ENCODE measurements around the gene FXYD7. TPM values are rescaled to one million over a fixed set of nuclear protein-coding genes. Genes with fewer than 3 reads are reported as not detected.

Gene FXYD7
- total RNA-seq, 1 experiment from 2014 or later: 1.3 TPM

DNA sequence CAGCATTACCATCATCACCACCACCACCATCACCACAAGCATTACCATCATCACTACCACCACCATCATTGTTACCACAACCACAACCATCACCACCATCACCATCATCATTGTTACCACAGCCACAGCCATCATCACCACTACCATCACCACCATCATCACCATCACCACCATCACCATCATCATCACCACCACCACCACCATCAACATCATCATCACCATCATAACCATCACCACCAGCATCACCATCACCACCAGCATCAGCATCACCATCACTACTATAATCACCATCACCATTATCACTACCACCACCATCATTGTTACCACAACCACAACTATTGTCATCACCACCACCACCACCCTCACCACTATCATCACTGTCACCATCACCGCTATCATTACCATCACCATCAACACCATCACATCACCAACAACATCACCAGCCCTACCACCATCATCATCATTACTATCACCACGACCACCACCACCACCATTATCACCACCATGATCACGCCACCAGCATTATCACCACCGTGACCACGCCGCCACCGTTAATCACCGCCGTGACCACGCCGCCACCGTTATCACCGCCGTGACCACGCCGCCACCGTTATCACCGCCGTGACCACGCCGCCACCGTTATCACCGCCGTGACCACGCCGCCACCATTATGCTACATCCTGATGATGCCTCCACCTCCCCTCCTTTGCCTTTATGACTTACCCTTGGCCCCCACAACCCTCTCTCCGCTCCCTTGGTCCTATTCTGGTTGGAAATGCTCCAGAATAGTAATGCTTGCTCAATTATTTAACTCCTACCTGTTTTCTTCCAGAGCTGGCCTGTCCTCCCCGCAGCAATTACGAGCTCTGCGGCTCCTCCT, 37.4 kb upstream of the FXYD7 start:
- Histone ChIP-seq H3K36me3 (replicated peaks; ENCODE audit: control insufficient read depth, insufficient read depth, low read length) (no peaks in the 10 kb centered on the region), H3K4me3 (ENCODE audit: insufficient read depth, low read depth, low read length) (no peak overlapping the region)
- peak; percentile 57 for DNase-seq

GRCh38 chr19:35106291-35106583, 36.8 kb upstream of the FXYD7 start:
- Histone ChIP-seq H3K36me3 (replicated peaks; ENCODE audit: control insufficient read depth, insufficient read depth, low read length) (no peaks in the 10 kb centered on the region), H3K4me3 (ENCODE audit: insufficient read depth, low read depth, low read length) (no peak overlapping the region), H3K27me3 (ENCODE audit: control insufficient read depth, insufficient read depth, low read length) (no peaks in the 10 kb centered on the region)
- no peak for DNase-seq

More for the DNA sequence above, 37.4 kb upstream of the FXYD7 start:
- no peaks in the 10 kb centered on the region for H3K27me3 ChIP-seq (ENCODE audit: control insufficient read depth, insufficient read depth, low read length)

DNA sequence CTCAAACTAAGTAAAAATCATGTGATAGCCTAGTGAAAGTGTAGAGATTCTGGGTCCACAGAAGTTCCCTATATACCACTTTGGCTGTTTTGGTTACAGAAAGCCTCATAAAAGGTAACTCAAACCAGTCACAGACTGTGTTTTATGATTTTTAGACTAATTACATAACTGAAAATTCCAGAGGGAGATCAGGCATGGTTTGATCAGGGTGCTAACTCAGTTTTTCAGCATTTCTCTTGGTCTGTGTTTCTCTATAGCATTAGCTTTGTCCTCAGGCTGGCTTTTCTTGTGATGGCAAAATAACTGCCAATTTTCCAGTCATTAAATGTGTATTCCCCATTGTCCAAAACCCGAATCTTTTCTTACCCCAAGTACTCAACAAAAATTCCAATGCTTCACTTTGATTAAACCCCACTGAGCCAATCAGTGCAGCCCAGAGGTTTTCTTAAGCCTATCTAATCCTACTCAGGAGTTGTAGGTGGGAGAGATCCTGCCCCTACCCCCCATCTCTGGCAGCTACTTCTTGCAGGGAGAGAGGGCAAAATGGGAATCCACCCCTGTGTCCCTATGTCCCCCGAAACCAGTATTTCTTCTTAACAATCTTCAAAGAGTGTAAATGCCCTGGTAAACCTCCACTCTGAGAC, 36.0 kb upstream of the FXYD7 start:
- no peak overlapping the region for H3K4me3 ChIP-seq (ENCODE audit: insufficient read depth, low read depth, low read length)
- no peaks in the 10 kb centered on the region for H3K36me3 ChIP-seq (replicated peaks; ENCODE audit: control insufficient read depth, insufficient read depth, low read length)
- no peaks in the 10 kb centered on the region for H3K27me3 ChIP-seq (ENCODE audit: control insufficient read depth, insufficient read depth, low read length)
- no peak for DNase-seq

DNA sequence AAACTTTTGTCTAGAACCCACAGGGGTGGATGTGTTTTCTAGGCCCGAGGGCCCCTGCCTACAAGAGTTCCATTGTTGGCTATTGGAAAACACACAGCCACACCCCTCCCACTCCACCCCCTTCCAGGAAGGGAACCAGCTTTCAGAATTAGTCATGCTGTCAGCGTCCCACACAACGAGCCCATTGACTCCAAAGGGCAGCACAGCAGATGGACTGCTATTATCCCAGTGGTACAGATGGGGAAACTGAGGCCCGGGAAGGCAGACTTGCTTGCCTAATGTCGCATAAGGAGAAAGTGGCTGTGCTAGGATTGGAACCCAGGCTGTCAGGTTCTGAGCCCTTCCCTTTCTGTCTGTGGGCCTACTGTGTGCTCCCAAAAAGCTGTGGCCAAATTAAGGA, 35.5 kb upstream of the FXYD7 start:
- Histone ChIP-seq H3K27me3 (ENCODE audit: control insufficient read depth, insufficient read depth, low read length) (no peaks in the 10 kb centered on the region), H3K36me3 (replicated peaks; ENCODE audit: control insufficient read depth, insufficient read depth, low read length) (no peaks in the 10 kb centered on the region), H3K4me3 (ENCODE audit: insufficient read depth, low read depth, low read length) (no peak overlapping the region)
- DNase-seq: no peak

DNA sequence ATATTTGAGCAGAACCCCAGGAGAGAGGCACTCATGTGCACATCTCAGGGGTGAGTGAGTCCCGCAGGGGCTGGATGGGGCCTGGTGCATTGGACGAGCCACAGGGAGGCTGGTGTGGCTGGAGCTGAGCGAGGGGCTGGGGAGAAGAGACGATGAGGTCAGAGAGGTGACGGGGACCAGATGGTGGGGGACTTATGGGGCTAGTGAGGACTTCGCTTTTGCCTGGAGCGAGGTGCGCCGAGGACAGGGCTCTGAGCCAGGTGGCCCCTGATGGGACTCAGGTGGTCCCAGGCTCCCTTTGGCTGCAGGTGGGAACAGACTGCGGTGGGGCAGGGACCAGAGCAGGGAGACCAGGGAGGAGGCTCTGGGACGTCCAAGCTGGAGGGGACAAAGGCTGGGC, 34.3 kb upstream of the FXYD7 start:
- no peaks in the 10 kb centered on the region for H3K27me3 ChIP-seq (ENCODE audit: control insufficient read depth, insufficient read depth, low read length)
- DNase-seq: no peak
- no peak overlapping the region for H3K4me3 ChIP-seq (ENCODE audit: insufficient read depth, low read depth, low read length)
- no peaks in the 10 kb centered on the region for H3K36me3 ChIP-seq (replicated peaks; ENCODE audit: control insufficient read depth, insufficient read depth, low read length)

DNA sequence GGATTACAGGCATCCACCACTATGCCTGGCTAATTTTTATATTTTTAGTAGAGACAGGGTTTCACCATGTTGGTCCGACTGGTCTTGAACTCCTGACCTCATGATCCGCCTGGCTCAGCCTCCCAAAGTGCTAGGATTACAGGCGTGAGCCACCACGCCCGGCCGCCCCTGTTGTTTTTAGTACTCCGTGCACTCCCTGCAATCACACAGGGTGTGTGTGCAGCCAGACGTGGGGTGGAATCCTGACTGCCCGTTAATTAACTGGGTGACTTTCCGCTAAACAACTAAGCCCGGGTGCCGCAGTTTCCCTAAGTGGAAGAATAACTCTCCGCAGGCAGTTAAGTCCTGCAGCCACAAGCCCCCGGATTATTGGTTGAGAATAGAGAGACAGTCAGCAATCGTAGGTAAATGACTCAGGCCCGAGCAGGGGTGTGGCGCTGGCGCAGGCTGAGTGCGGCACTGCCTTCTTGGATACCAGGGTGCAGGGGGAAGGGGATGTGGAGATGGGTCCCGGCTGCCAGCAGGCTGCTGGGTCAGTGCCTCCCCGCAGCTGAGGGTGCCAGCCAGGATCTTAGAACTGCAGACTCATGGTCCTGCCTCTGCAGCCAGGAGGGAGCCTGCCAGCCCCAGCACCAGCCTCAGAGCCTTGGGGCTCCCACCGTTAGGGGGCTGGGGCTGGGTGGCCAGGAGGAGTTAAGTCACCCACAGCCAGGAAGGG, 33.5 kb upstream of the FXYD7 start:
- Histone ChIP-seq H3K36me3 (replicated peaks; ENCODE audit: control insufficient read depth, insufficient read depth, low read length) (no peaks in the 10 kb centered on the region), H3K27me3 (ENCODE audit: control insufficient read depth, insufficient read depth, low read length) (no peaks in the 10 kb centered on the region), H3K4me3 (ENCODE audit: insufficient read depth, low read depth, low read length) (no peak overlapping the region)
- DNase-seq: peak; percentile 70

- DNase-seq: peak; percentile 66
- Histone ChIP-seq H3K36me3 (replicated peaks; ENCODE audit: control insufficient read depth, insufficient read depth, low read length) (no peaks in the 10 kb centered on the region), H3K27me3 (ENCODE audit: control insufficient read depth, insufficient read depth, low read length) (no peaks in the 10 kb centered on the region), H3K4me3 (ENCODE audit: insufficient read depth, low read depth, low read length) (no peak overlapping the region)
These were observed 32.1 kb upstream of the FXYD7 start for GRCh38 chr19:35110974-35111373.

DNA sequence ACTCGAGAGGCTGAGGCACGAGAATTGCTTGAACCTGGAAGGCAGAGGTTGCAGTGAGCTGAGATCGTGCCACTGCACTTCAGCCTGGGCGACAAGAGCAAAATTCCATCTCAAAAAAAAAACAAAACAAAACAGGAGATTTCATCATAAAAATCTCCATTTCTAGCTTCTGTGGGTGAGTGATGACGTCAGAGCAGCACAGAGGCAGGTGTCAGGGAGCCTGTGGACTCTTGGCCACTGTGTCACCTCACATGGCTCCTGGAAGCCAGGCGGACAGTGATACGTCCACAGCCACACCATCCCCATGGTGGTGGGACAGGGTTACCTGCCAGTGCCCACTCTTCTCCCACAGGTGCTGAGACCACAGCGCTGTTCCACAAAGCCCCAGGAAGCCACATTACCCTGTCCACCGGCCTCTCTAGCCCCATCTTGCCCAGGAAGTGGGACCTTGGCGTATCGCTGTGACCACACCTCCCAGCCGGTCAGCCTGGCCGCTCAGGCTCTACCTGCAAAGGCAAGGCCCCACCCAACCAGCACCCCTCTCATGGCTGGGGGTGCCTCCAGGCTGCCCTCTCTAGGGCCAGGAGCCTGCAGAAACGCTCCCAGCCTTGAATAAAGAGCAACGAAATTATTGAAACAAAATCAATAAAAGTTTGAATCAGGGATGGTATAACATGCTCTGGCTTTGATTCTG, 29.9 kb upstream of the FXYD7 start:
- Histone ChIP-seq H3K27me3 (ENCODE audit: control insufficient read depth, insufficient read depth, low read length) (no peaks in the 10 kb centered on the region), H3K4me3 (ENCODE audit: insufficient read depth, low read depth, low read length) (no peak overlapping the region), H3K36me3 (replicated peaks; ENCODE audit: control insufficient read depth, insufficient read depth, low read length) (no peaks in the 10 kb centered on the region)
- DNase-seq: peak; percentile 48

DNA sequence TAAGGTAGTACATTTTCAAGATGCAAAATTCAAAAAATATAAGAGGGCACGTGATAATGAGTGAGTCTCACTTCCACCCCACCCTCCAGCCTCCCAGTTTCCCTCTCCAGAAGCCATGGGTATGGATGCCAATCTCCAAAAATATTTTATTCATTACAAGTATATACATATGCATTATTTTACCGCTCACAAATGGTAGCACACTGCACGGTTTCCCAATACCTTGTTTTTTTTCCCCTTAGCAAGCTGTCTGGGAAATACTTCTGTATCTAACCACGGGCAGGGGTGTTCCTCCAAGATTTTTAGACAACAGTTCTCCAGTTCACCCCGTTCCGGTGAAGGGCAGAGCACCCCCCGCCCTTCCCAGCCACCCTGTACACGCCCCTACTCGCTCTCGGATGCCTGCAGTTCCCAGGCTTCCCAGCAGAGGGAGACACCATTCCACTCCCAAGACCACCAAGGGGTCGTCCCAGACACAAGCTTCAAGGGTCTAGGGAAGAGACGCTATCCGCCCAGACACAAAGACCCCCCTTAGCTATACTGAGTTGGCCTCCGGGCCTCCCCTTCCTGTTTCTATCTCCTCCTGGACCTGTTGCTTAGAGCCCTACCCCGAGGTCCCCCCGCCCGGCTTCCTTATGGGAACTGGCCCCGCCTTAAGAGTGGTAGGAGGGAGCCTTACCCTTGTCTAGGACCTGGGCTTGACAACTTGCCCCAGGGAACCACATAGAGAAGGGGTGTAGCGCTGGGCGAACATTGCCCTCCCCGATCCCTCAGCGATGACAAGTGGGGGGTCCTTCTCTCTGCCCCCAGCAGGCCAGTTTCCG, 28.5 kb upstream of the FXYD7 start:
- Histone ChIP-seq H3K27me3 (ENCODE audit: control insufficient read depth, insufficient read depth, low read length) (no peaks in the 10 kb centered on the region), H3K36me3 (replicated peaks; ENCODE audit: control insufficient read depth, insufficient read depth, low read length) (no peaks in the 10 kb centered on the region), H3K4me3 (ENCODE audit: insufficient read depth, low read depth, low read length) (peak overlapping the region; percentile 47)
- peak; percentile 97 for DNase-seq

DNA sequence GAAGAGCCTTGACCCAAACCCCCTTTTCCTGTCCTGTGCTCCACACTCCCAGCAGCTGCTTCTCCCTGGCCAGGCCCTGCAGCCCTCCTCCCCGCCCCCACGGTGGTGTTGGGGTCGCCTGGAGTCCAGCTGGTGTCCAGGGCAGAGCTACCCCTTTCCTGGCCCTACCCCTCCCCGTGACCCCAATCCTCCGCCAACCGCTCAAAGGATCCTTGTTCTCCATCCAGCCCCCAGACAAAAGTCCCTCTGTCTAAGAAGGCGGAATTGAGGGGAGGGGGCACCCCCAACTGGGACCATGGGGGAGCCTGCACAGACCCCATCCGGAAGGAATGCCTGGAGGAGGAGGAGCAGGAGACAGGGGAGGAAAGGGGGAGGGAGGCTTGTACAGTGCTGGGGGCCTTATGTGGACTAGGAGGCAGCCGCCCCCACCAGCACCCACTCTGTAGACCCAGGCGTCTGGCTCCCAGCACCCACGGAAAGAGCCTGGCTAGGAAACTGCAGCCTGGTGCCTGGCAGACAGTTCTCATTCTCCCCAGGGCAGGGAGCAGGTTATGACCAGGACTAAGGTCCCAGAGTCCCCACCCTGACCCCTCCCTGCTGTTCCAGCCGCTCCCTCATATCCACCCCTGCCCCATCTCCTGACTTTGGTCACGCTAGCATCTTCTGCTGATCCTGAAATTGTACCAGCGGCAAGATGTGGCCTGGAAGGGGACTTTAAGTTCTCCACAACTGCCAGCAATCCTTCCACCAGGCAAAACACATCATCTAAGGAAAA, 27.7 kb upstream of the FXYD7 start, which contains the start of gene FXYD3:
Gene FXYD3 (plus strand): TSS at position 647 of the 775 bp plus-strand sequence. CDS start 3,554 bp downstream, outside the sequence.
- no peaks in the 10 kb centered on the region for H3K36me3 ChIP-seq (replicated peaks; ENCODE audit: control insufficient read depth, insufficient read depth, low read length)
- no peaks in the 10 kb centered on the region for H3K27me3 ChIP-seq (ENCODE audit: control insufficient read depth, insufficient read depth, low read length)
- H3K4me3 ChIP-seq (ENCODE audit: insufficient read depth, low read depth, low read length): peak within 1 kb of the TSS; percentile 47
- DNase-seq: no peak

GRCh38 chr19:35116072-35116801, 26.8 kb upstream of the FXYD7 start:
- DNase-seq: peak; percentile 50
- H3K36me3 ChIP-seq (replicated peaks; ENCODE audit: control insufficient read depth, insufficient read depth, low read length): no peaks in the 10 kb centered on the region
- no peak overlapping the region for H3K4me3 ChIP-seq (ENCODE audit: insufficient read depth, low read depth, low read length)
- H3K27me3 ChIP-seq (ENCODE audit: control insufficient read depth, insufficient read depth, low read length): no peaks in the 10 kb centered on the region

DNA sequence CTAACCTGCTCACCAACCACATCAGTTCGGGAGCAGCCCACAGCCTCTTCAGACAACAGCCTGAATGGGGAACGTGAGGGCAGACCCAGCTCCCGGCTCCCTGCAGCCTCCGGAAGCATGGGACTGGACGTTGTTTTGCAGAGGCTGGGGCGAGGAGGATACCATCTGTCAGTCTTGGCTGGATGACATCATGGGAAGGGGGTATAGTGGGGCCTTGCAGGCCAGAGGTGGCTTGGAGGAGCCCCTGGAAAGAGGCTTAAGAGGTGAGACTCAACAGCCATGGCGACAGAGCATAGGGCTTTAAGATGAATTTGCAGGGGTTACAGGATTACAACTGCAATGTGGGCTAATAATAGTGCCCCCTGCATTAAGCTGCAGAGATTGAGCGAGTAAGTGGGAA, 25.9 kb upstream of the FXYD7 start:
- no peak for DNase-seq
- Histone ChIP-seq H3K36me3 (replicated peaks; ENCODE audit: control insufficient read depth, insufficient read depth, low read length) (no peaks in the 10 kb centered on the region), H3K4me3 (ENCODE audit: insufficient read depth, low read depth, low read length) (no peak overlapping the region), H3K27me3 (ENCODE audit: control insufficient read depth, insufficient read depth, low read length) (no peaks in the 10 kb centered on the region)

- no peak for DNase-seq
- no peak overlapping the region for H3K4me3 ChIP-seq (ENCODE audit: insufficient read depth, low read depth, low read length)
These were observed 25.3 kb upstream of the FXYD7 start for GRCh38 chr19:35117799-35118198.

More at GRCh38 chr19:35117799-35118198, 25.3 kb upstream of the FXYD7 start:
- Histone ChIP-seq H3K36me3 (replicated peaks; ENCODE audit: control insufficient read depth, insufficient read depth, low read length) (no peaks in the 10 kb centered on the region), H3K27me3 (ENCODE audit: control insufficient read depth, insufficient read depth, low read length) (no peaks in the 10 kb centered on the region)
